ENCODE results near the gene ITGB7. TPM values are rescaled to one million over a fixed set of nuclear protein-coding genes. Genes with fewer than 3 reads are reported as not detected.
A peak's percentile ranks its signal among the peaks of the same experiment; 100 is the strongest.

ITGB7 gene
- total RNA-seq, 4 donors from 2014 or later, result 6.5 to 13.2 (median 7.8) TPM

DNA sequence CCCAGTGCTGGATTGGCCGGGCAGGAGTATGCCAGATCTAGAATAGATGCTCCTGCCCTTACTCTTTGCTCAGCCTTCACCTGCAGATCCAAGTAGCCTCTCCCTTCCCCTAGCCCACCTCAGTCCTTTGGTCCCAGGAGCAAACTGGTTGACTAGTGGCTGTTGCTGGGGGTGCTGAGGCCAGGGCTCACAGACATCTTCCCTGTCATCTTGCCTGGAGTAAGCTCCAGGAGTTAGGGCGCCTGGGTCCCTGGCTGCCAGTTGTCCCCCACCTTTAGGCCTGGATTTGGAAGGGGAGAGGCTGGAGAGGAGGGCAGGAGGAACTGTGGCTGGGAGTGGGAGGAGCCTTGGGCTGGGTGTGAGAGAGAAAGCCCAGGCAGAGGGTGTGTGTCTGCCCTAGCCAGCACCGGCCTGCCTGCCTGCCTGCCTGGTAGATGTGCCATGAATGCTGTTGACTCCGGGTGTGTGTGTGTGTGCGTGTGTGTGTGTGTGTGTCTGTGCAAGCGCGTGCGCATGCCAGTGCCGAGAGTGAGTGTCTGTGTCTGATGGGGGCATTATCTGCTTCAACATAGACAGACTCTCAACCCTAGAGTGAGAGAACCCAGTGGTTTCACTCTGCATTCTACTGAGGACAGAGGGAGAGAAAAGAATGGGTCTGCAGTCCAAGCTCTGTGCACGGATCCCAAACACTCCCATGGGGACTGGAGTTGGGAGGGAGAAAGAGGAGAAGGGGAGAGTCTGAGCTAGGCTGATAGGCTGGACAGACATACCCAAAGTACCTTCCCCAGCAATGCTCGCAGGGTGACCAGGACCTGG, 25.8 kb upstream of the ITGB7 start:
- no peak for TF ChIP-seq POLR2A (IDR thresholded peaks at IDR 0.05)
- TF ChIP-seq, protein P1, sequence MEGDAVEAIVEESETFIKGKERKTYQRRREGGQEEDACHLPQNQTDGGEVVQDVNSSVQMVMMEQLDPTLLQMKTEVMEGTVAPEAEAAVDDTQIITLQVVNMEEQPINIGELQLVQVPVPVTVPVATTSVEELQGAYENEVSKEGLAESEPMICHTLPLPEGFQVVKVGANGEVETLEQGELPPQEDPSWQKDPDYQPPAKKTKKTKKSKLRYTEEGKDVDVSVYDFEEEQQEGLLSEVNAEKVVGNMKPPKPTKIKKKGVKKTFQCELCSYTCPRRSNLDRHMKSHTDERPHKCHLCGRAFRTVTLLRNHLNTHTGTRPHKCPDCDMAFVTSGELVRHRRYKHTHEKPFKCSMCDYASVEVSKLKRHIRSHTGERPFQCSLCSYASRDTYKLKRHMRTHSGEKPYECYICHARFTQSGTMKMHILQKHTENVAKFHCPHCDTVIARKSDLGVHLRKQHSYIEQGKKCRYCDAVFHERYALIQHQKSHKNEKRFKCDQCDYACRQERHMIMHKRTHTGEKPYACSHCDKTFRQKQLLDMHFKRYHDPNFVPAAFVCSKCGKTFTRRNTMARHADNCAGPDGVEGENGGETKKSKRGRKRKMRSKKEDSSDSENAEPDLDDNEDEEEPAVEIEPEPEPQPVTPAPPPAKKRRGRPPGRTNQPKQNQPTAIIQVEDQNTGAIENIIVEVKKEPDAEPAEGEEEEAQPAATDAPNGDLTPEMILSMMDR (IDR thresholded peaks at IDR 0.05), result no peak
- peak in 1 of 2 donors; percentile 94 for DNase-seq (ENCODE audit: low spot score in 2 of 2)
- no peak overlapping the region for H3K4me3 ChIP-seq (ENCODE audit: low read depth, poor library complexity, severe bottlenecking)
- intact Hi-C loops (cut with DNase I; ENCODE audit: low total_unique reads), result no loop called here
- WGBS, 2 donors, result 9 to 13% methylated on average over 11 of the region's 11 CpGs

DNA sequence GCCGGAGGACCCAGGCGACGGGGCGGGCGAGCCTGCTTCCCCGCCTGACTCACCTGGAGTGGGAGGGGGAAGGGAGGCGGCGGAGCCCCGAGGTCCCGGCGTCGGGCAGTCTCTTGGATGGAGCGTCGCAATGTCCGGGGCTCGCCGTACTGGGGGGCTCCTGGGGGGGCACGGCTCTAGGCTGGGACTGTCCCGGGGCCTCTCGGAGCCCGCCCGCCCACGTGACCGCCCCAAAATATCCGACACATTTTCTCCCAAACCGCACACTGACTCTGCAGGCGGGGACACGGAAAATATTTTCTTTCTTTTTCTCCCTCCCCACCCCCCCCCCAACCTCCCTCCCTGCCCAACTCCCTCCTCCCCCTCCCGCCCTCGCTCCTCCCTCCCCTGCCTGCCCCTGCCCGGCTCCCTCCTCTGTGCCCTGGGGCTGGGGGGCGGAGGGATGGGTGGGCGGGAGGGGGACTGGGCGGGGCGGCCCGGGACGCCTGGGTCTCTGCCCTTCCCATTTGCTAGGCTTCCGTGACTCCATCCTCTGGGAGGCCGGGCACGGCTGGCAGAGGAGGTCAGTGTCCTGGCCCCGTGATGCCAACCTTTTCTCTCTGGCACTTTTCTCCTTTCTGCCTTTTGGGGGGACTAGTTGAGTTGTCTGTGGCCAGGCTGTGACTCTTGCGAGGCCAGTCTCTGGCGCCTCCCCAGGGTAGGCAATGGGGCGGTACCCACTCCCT, 25.0 kb upstream of the ITGB7 start, which contains the start of gene RARG:
RARG (minus strand) TSS at position 289 of the 725 bp plus-strand sequence. CDS start 4,664 bp downstream, outside the sequence.
- TF ChIP-seq POLR2A (IDR thresholded peaks at IDR 0.05), result no peak
- TF ChIP-seq, protein P1 (IDR thresholded peaks at IDR 0.05), result no peak
- peak within 1 kb of the TSS; percentile 55 for H3K4me3 ChIP-seq (ENCODE audit: low read depth, poor library complexity, severe bottlenecking)
- WGBS, 2 donors, result 0 to 1% methylated on average over 30 of the region's 44 CpGs
- DNase-seq (ENCODE audit: low spot score in 2 of 2), result peak in 1 of 2 donors; percentile 93
- intact Hi-C loops (cut with DNase I; ENCODE audit: low total_unique reads), result no loop called here

DNA sequence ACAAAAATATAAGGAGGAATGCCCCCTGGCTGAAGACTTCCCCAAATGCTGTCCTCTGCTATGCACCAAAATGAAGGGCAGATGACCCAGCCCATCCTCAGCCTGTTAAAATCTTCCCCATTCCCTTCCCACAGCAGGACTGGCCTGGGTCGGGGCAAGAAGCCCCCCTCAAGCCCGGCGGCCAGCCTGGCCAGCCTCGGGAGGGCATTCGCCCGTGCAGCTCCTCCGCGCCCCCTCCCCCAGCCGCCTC, 24.5 kb upstream of the ITGB7 start:
- no peak for DNase-seq (ENCODE audit: low spot score in 2 of 2)
- intact Hi-C loops (cut with DNase I; ENCODE audit: low total_unique reads), result no loop called here
- WGBS, 2 donors, result 0 to 3% methylated on average over 4 to 9 of the region's 9 CpGs
- peak overlapping the region; percentile 55 for H3K4me3 ChIP-seq (ENCODE audit: low read depth, poor library complexity, severe bottlenecking)
- no peak for TF ChIP-seq POLR2A (IDR thresholded peaks at IDR 0.05)
- TF ChIP-seq, protein P1 (IDR thresholded peaks at IDR 0.05), result no peak

DNA sequence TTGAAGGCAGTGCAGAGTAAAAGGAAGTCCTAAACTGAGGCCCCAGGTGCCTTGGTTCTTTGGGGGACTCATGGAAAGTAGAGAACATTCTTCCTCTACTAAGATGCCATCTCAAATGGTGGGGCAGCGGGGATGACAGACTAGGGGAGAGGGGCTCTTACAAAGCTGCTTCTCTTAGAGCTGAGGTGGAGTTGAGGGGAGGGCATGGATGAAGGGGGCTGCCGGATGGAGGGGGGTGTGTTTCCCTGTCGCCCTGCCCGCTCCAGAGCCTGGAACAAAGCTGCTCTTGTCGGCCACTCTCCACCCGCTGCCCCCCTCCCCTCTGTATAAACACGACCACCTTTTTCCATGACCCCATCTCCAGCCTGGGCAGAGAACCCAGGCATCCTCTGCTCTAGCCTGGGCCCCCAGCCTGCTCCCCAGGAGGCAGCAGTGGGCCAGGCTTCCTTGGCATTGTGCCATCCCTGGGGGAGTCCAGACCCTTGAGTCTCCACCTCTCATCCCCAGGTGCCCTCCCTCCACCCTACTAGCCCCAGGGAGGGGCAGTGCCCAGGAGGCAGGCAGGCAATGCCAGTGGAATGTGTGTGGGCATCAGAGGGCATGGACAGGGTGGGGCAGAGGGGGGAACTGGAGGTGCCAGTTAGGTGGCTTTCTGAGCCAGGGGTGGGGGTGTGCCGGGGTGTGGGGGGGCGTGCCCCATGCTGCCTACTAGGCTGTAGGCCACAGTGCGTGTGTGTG, 23.2 kb upstream of the ITGB7 start:
- TF ChIP-seq, protein P1 (IDR thresholded peaks at IDR 0.05), result no peak
- no peak for TF ChIP-seq POLR2A (IDR thresholded peaks at IDR 0.05)
- intact Hi-C loops (cut with DNase I; ENCODE audit: low total_unique reads), result no loop called here
- no peak overlapping the region for H3K4me3 ChIP-seq (ENCODE audit: low read depth, poor library complexity, severe bottlenecking)
- 27 to 35% methylated on average over 7 to 8 of the region's 10 CpGs for WGBS, 2 donors
- DNase-seq (ENCODE audit: low spot score in 2 of 2), result peak; percentile 76 to 91

DNA sequence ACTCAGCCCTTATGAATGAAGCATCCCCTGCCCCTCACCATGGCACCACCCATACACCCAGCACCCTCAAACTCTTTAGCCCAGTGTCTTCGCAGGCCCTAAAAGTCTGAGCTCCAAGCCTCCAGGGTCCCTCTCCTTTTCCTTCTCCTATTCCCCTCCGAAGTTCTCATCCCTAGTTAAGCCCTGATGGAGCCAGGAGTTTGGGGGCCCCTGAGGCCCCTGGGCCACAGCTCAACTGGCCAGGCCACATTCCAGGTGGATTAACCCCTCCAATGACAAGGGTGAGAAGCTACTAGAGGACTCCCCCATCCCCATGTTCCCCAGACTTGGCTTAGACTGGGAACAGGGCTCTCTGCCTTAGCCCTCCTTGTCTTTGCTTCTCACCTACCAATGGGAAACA, 22.4 kb upstream of the ITGB7 start:
- WGBS, 2 donors, result 68 to 76% methylated on average over 2 of the region's 2 CpGs

More for the DNA sequence above, 22.4 kb upstream of the ITGB7 start:
- intact Hi-C loops (cut with DNase I; ENCODE audit: low total_unique reads), result no loop called here
- DNase-seq (ENCODE audit: low spot score in 2 of 2), result no peak
- no peak for TF ChIP-seq POLR2A (IDR thresholded peaks at IDR 0.05)
- TF ChIP-seq, protein P1 (IDR thresholded peaks at IDR 0.05), result no peak
- H3K4me3 ChIP-seq (ENCODE audit: low read depth, poor library complexity, severe bottlenecking), result no peak overlapping the region

Measured in lower leg skin (tissue), 4 donors.